ENCODE results near the gene VPS13C.

The VPS13C gene

DNA sequence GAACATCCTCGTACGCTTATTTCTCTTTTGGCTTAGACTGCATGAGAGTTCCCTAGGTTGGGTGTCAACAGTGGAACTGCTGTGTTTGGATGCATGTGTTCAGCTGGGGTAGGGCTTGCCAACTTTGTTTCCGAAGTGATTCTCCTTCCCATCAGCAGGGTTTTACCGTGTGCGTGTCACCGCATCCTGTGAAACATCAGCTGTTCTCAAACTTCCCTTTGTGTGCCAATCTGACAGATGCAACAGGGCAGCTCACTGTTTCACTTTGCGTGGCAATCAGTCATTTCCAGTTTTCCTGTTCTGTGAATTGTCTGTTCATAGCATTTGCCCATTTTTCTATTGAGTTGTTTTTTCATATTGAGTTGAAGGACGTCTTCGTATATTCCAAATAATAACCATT lies 218.8 kb downstream of the VPS13C start:
- Histone ChIP-seq H3K4me3 (no peak overlapping the region), H3K36me3 (ENCODE audit: insufficient read depth, low read length) (no peaks in the 10 kb centered on the region), H3K9me3 (ENCODE audit: low read depth, low read length) (no peaks in the 10 kb centered on the region), H3K9ac (ENCODE audit: insufficient read length) (no peak overlapping the region), H3K27ac (no peak overlapping the region)
- DNase-seq (ENCODE audit: low read depth, low spot score) = no peak
- TF ChIP-seq EZH2 (IDR thresholded peaks at IDR 0.05) (no peak), FOXP2 (optimal IDR thresholded peaks at IDR 0.05; ENCODE audit: control extremely low read depth, extremely low read length, insufficient read depth) (no peak), POLR2AphosphoS5 (IDR thresholded peaks at IDR 0.05; ENCODE audit: borderline replicate concordance, low read depth, low read length) (no peak)

DNA sequence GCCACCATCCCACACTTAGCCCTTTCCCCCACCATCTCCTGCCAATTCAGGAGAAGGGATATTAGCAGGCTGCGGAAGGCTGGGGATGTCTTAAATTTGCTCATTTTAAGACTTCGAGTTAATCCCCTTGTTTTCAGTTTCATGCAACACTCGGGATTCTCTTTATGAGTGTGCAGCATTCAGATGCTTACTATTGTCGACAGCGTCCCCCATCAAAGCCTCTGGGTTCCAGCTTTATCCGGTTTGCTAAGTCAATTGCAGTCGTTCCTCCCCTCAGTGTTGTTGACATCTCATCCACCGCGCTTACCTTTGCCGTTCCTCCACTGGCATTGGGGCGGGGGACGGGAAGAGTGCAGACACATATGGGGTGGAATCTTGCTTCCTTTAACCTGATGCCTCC lies 220.2 kb downstream of the VPS13C start:
- H3K9ac ChIP-seq (ENCODE audit: insufficient read length) = no peak overlapping the region
- H3K9me3 ChIP-seq (ENCODE audit: low read depth, low read length) = no peaks in the 10 kb centered on the region
- H3K4me3 ChIP-seq = no peak overlapping the region
- TF ChIP-seq FOXP2 (optimal IDR thresholded peaks at IDR 0.05; ENCODE audit: control extremely low read depth, extremely low read length, insufficient read depth) (no peak), EZH2 (IDR thresholded peaks at IDR 0.05) (no peak), POLR2AphosphoS5 (IDR thresholded peaks at IDR 0.05; ENCODE audit: borderline replicate concordance, low read depth, low read length) (no peak)
- no peak overlapping the region for H3K27ac ChIP-seq
- no peaks in the 10 kb centered on the region for H3K36me3 ChIP-seq (ENCODE audit: insufficient read depth, low read length)
- DNase-seq (ENCODE audit: low read depth, low spot score) = no peak

DNA sequence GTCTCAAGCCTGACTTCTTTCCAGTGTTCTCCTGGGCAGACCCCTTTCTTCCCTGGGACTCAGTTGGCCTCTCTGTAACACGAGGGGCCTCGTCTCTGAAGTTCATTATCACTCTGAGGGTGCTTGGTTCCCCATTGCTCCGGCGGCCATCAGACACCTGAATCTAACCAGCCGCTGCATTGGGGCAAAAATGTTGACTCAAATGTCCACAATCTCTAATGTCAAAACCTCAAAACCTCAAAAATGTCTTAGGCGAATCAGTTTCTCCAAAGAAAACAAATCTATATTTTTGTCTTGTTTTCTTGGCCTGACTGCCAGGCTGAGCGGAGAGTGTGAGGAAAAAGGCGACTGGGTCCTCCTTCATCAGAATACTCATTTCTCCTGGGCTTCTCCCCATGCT lies 220.7 kb downstream of the VPS13C start:
- Histone ChIP-seq H3K4me3 (no peak overlapping the region), H3K27ac (no peak overlapping the region), H3K9ac (ENCODE audit: insufficient read length) (no peak overlapping the region), H3K9me3 (ENCODE audit: low read depth, low read length) (no peaks in the 10 kb centered on the region), H3K36me3 (ENCODE audit: insufficient read depth, low read length) (no peaks in the 10 kb centered on the region)
- TF ChIP-seq EZH2 (IDR thresholded peaks at IDR 0.05) (no peak), FOXP2 (optimal IDR thresholded peaks at IDR 0.05; ENCODE audit: control extremely low read depth, extremely low read length, insufficient read depth) (no peak), POLR2AphosphoS5 (IDR thresholded peaks at IDR 0.05; ENCODE audit: borderline replicate concordance, low read depth, low read length) (no peak)
- DNase-seq (ENCODE audit: low read depth, low spot score) = no peak

DNA sequence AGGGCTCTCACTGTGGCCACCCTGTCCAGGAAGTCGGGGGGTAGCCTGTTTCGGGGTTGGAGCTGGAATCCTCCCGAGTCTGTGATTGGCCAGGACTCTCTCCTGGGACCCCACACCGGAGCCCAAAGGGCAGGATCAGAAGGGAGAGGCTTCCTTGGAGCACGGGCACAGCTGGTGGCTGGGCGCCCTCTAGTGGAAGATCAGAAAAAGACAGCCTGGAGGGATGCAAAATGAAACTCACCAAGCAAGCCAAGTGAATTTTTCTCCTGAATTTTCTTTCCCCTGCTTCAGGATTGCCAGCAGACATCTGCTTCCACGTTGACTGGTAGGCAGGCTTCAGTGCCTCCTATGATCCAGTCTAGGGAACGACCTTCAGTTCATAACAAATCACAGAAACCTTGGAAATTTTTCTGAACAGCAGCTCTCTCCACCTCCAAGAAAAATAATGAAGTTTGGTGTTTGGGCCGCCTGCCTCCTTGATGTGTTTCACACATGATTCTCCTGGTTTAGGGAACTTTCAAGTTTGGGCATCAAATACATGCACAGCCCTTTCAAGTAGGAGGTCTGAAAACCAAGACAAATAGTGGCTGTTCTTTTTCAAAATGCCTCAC lies 224.6 kb downstream of the VPS13C start:
- TF ChIP-seq FOXP2 (optimal IDR thresholded peaks at IDR 0.05; ENCODE audit: control extremely low read depth, extremely low read length, insufficient read depth) (no peak), EZH2 (IDR thresholded peaks at IDR 0.05) (no peak), POLR2AphosphoS5 (IDR thresholded peaks at IDR 0.05; ENCODE audit: borderline replicate concordance, low read depth, low read length) (no peak)
- peak; percentile 18 for DNase-seq (ENCODE audit: low read depth, low spot score)
- Histone ChIP-seq H3K9me3 (ENCODE audit: low read depth, low read length) (no peaks in the 10 kb centered on the region), H3K4me3 (0 out of 2 replicates have a peak overlapping the region, but pooled peaks have one; percentile 3), H3K36me3 (ENCODE audit: insufficient read depth, low read length) (no peaks in the 10 kb centered on the region), H3K27ac (no peak overlapping the region), H3K9ac (ENCODE audit: insufficient read length) (no peak overlapping the region)

DNA sequence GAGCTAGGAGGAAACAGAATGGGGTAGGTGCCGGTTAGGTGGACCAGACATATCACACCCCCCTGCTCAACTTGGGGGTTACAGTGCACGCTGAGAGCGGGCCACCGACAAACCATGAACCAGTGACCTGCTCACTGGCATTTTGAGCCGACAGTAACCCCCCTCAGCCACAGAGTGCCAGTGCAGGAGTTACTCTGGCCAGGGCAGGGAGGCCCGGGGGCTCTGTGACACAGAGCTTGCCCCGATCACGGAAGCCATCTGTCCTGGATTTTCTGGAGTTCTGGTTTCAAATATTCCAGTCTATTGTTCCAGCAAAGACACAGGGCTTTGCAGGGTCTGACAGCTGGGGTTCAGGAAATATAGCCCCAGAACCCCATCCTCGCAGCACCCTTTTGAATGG lies 225.2 kb downstream of the VPS13C start:
- H3K27ac ChIP-seq = no peak overlapping the region
- H3K36me3 ChIP-seq (ENCODE audit: insufficient read depth, low read length) = no peaks in the 10 kb centered on the region
- TF ChIP-seq EZH2 (IDR thresholded peaks at IDR 0.05) = no peak
- TF ChIP-seq POLR2AphosphoS5 (IDR thresholded peaks at IDR 0.05; ENCODE audit: borderline replicate concordance, low read depth, low read length) = no peak
- TF ChIP-seq FOXP2 (optimal IDR thresholded peaks at IDR 0.05; ENCODE audit: control extremely low read depth, extremely low read length, insufficient read depth) = no peak
- no peaks in the 10 kb centered on the region for H3K9me3 ChIP-seq (ENCODE audit: low read depth, low read length)
- no peak for DNase-seq (ENCODE audit: low read depth, low spot score)
- no peak overlapping the region for H3K9ac ChIP-seq (ENCODE audit: insufficient read length)
- H3K4me3 ChIP-seq = 0 out of 2 replicates have a peak overlapping the region, but pooled peaks have one; percentile 3

DNA sequence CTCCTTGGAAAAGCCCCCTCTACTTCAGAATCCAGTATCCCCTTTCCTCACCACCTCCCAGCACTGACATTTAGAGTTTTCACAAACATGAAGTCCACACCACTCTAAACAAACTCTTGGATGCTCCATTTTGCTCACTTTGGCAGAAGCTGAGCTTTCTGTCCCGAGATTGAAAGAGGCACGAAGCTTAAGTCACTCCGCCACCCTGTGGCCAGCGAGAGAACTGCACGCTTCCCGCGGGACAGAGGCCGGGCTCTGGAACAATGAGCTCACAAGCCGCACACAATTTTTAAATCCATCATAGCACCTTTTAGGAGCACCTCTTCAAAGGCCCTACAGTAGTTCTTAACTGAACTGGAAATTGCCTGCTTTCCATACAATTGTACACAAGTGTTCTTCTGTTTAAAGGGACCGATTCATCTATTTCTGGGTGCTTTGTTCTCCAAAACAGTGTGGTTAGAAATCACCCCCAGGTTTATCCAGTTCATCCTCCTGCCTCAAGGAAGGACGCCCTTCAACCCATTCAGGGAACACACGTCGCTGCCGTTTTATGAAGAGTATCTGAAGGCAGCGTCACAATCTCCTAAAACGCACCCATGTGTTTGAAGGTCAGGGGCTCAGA lies 226.1 kb downstream of the VPS13C start:
- Histone ChIP-seq H3K36me3 (ENCODE audit: insufficient read depth, low read length) (no peaks in the 10 kb centered on the region), H3K27ac (no peak overlapping the region), H3K9me3 (ENCODE audit: low read depth, low read length) (no peaks in the 10 kb centered on the region), H3K9ac (ENCODE audit: insufficient read length) (no peak overlapping the region), H3K4me3 (no peak overlapping the region)
- TF ChIP-seq POLR2AphosphoS5 (IDR thresholded peaks at IDR 0.05; ENCODE audit: borderline replicate concordance, low read depth, low read length) = no peak
- no peak for TF ChIP-seq FOXP2 (optimal IDR thresholded peaks at IDR 0.05; ENCODE audit: control extremely low read depth, extremely low read length, insufficient read depth)
- no peak for TF ChIP-seq EZH2 (IDR thresholded peaks at IDR 0.05)
- peak; percentile 80 for DNase-seq (ENCODE audit: low read depth, low spot score)

DNA sequence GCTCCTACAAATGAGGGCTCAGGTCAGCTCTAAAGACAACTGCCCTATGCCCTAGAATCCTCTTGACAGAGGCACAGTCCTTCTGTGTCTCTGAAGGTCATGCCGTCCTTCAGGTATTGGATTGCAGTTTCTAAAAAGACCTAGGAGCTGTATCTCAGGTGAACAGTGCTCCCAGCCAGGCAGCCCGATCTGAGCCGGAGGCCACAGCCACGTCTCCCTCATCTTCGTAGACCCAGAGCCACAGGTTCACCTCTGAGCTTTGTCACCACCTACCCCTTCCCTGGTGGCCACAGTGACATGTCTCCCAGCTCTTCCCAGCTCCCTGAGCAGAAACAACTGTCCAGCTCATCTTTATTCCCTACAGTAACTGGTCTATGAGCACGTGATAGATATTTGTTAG lies 228.0 kb downstream of the VPS13C start:
- no peak overlapping the region for H3K9ac ChIP-seq (ENCODE audit: insufficient read length)
- DNase-seq (ENCODE audit: low read depth, low spot score) = no peak
- TF ChIP-seq POLR2AphosphoS5 (IDR thresholded peaks at IDR 0.05; ENCODE audit: borderline replicate concordance, low read depth, low read length) = no peak
- TF ChIP-seq FOXP2 (optimal IDR thresholded peaks at IDR 0.05; ENCODE audit: control extremely low read depth, extremely low read length, insufficient read depth) = no peak
- no peak for TF ChIP-seq EZH2 (IDR thresholded peaks at IDR 0.05)
- no peak overlapping the region for H3K4me3 ChIP-seq
- H3K27ac ChIP-seq = no peak overlapping the region
- no peaks in the 10 kb centered on the region for H3K9me3 ChIP-seq (ENCODE audit: low read depth, low read length)
- H3K36me3 ChIP-seq (ENCODE audit: insufficient read depth, low read length) = no peaks in the 10 kb centered on the region

DNA sequence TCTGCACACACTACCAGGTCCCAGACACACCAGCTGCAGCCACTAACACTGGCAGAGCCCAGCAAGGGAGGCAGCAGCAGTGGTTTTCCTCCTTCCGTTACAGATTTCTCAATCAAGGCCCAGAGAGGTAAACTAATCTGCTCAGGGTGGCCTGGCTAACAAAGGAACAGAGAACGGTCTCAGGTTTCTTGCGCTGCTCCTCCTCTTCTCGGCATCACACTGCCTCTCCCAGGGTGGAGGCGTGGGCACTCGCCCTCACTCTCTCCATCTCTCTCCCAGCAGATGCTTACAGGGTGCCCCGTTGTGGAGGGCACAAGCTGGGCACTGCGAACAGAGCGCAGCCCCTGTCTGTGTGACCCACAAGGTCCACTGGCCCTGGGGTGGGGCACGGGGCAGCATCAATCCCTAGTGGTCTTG lies 228.7 kb downstream of the VPS13C start:
- H3K4me3 ChIP-seq = no peak overlapping the region
- no peak overlapping the region for H3K27ac ChIP-seq
- DNase-seq (ENCODE audit: low read depth, low spot score) = no peak
- TF ChIP-seq POLR2AphosphoS5 (IDR thresholded peaks at IDR 0.05; ENCODE audit: borderline replicate concordance, low read depth, low read length) = no peak
- no peak for TF ChIP-seq EZH2 (IDR thresholded peaks at IDR 0.05)
- TF ChIP-seq FOXP2 (optimal IDR thresholded peaks at IDR 0.05; ENCODE audit: control extremely low read depth, extremely low read length, insufficient read depth) = no peak
- H3K9ac ChIP-seq (ENCODE audit: insufficient read length) = no peak overlapping the region
- H3K9me3 ChIP-seq (ENCODE audit: low read depth, low read length) = no peaks in the 10 kb centered on the region
- no peaks in the 10 kb centered on the region for H3K36me3 ChIP-seq (ENCODE audit: insufficient read depth, low read length)
